Endodermal cell (in vitro differentiated cells): ENCODE data around the gene RNF130. TPM values are rescaled to one million over a fixed set of nuclear protein-coding genes. Genes with fewer than 3 reads are reported as not detected.

Experiments used
- DNase-seq: peaks from one replicate; pipeline ENCODE4 v3.0.0-alpha.2; 2017
- H3K27ac ChIP-seq: 2 replicates; pipeline ENCODE4 v1.5.1; 2013; ENCODE audit warnings: mild to moderate bottlenecking, low read depth, low read length, moderate library complexity
- H3K27me3 ChIP-seq: 2 replicates; pipeline ENCODE4 v1.6.1; 2013; ENCODE audit warnings: mild to moderate bottlenecking, low read length, moderate library complexity; ENCODE audit not compliant: insufficient read depth, control insufficient read depth, poor library complexity, severe bottlenecking
- H3K36me3 ChIP-seq: 2 replicates; pipeline ENCODE4 v1.7.0; 2013; ENCODE audit warnings: mild to moderate bottlenecking, low read length, moderate library complexity; ENCODE audit not compliant: control insufficient read depth, insufficient read depth
- H3K4me1 ChIP-seq: one replicate; pipeline ENCODE4 v1.7.0; 2013; ENCODE audit warnings: low read length; ENCODE audit not compliant: control insufficient read depth, insufficient read depth
- H3K4me3 ChIP-seq: 2 replicates; pipeline ENCODE4 v1.5.1; 2013; ENCODE audit warnings: mild to moderate bottlenecking, low read length, moderate library complexity
- H3K9ac ChIP-seq: 2 replicates; pipeline ENCODE4 v1.6.1; 2013; ENCODE audit warnings: mild to moderate bottlenecking, low read length, moderate library complexity; ENCODE audit not compliant: poor library complexity, severe bottlenecking; ENCODE audit errors: extremely low read depth
- H3K9me3 ChIP-seq: 2 replicates; pipeline ENCODE4 v1.6.1; 2013; ENCODE audit warnings: mild to moderate bottlenecking, low read length, moderate library complexity; ENCODE audit not compliant: control insufficient read depth
- H3K27ac Mint-ChIP-seq: 2 replicates; pipeline ENCODE4 v1.8.0; 2020; ENCODE audit warnings: mixed read lengths
- H3K27me3 Mint-ChIP-seq: 2 replicates; pipeline ENCODE4 v1.8.0; 2021; ENCODE audit warnings: mild to moderate bottlenecking, mixed read lengths; ENCODE audit not compliant: insufficient read depth
- H3K36me3 Mint-ChIP-seq: 2 replicates; pipeline ENCODE4 v1.8.0; 2020; ENCODE audit warnings: low read depth, mixed read lengths
- H3K4me1 Mint-ChIP-seq: 2 replicates; pipeline ENCODE4 v1.8.0; 2020; ENCODE audit warnings: mixed read lengths
- H3K4me3 Mint-ChIP-seq: 2 replicates; pipeline ENCODE4 v1.8.0; 2020; ENCODE audit warnings: mild to moderate bottlenecking, moderate library complexity, mixed read lengths
- H3K9me3 Mint-ChIP-seq: 2 replicates; pipeline ENCODE4 v1.8.0; 2020; ENCODE audit warnings: mild to moderate bottlenecking, mixed read lengths
- CTCF ChIP-seq: fragments of 200-600 bp; sonication (generic); conservative IDR thresholded peaks from 2 replicates; pipeline ENCODE4 v1.5.0; 2021; ENCODE audit warnings: antibody characterized with exemption, mild to moderate bottlenecking
- WGBS, 2 experiments: methylation state at CpG; one replicate each; pipeline versions ENCODE4 v1.1.5 to v1.1.7; 2013; ENCODE audit warnings: missing lambda C conversion rate in 2 of 2, mixed read lengths in 1 of 2; ENCODE audit not compliant: insufficient coverage in 1 of 2, insufficient read length in 1 of 2; 5-methylcytosine and 5-hydroxymethylcytosine counted together
- total RNA-seq, 2 donors: library from RNA; stranded (reverse); fragmentation: NEBNext Ultra II Directional in 1 of 2; extraction: Animal tissue kit (Norgen Biotek cat#: 25700) in 1 of 2; gene quantifications; 2 replicates in 1 of 2; 3 replicates in 1 of 2; pipeline ENCODE4 v1.2.1, GENCODE V29; 2021

Gene RNF130
- total RNA-seq, 2 donors from 2014 or later = 64.7 to 74.4 TPM

GRCh38 chr5:180050121-180050940, 21.2 kb downstream of the RNF130 start:
- no peak overlapping the region for H3K27ac Mint-ChIP-seq
- no peak overlapping the region for H3K4me3 Mint-ChIP-seq
- H3K27me3 Mint-ChIP-seq = no peaks in the 10 kb centered on the region
- H3K4me1 ChIP-seq = peaks cover 14% of the 10 kb centered on the region
- H3K9ac ChIP-seq = no peak overlapping the region
- DNase-seq = no peak
- TF ChIP-seq CTCF = no peak
- H3K27ac ChIP-seq = no peak overlapping the region
- H3K4me3 ChIP-seq = no peak overlapping the region
- peaks cover 35% of the 10 kb centered on the region for H3K4me1 Mint-ChIP-seq
- peaks cover 22% of the 10 kb centered on the region for H3K9me3 ChIP-seq
- no peaks in the 10 kb centered on the region for H3K27me3 ChIP-seq
- H3K36me3 Mint-ChIP-seq = peaks cover 25% of the 10 kb centered on the region
- H3K36me3 ChIP-seq = peaks cover 36% of the 10 kb centered on the region
- 62 to 86% methylated on average over 9 of the region's 9 CpGs for WGBS, 2 experiments
- H3K9me3 Mint-ChIP-seq = peaks cover 27% of the 10 kb centered on the region

DNA sequence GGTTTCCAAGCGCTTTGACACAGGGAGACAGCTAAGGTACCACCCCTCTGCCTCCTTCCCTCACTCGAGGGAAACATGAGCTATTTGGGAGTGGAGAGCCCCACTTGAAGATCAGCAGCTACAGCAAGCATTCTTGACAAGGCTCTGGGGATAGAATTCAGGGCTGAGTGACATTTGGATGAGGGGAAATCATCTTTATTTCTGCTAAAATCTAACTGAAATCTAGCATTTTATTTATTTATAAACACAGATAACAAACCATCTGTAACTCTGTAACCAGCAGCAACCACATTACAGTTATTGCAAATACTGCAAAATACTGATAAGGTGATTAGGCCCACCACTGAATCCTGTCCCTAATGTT, 22.4 kb downstream of the RNF130 start:
- Mint-ChIP-seq H3K4me1 (peaks cover 30% of the 10 kb centered on the region), H3K9me3 (peaks cover 34% of the 10 kb centered on the region), H3K27me3 (no peaks in the 10 kb centered on the region), H3K36me3 (peaks cover 32% of the 10 kb centered on the region), H3K27ac (no peak overlapping the region), H3K4me3 (no peak overlapping the region)
- H3K9me3 ChIP-seq = peaks cover 30% of the 10 kb centered on the region
- H3K4me1 ChIP-seq = peaks cover 14% of the 10 kb centered on the region
- TF ChIP-seq CTCF = no peak
- H3K9ac ChIP-seq = no peak overlapping the region
- H3K36me3 ChIP-seq = peaks cover 42% of the 10 kb centered on the region
- no peak for DNase-seq
- H3K27me3 ChIP-seq = no peaks in the 10 kb centered on the region
- WGBS, 2 experiments = 67% methylated on average over 2 of the region's 2 CpGs; no CpG with 5 or more reads in 1 of the 2 experiments
- no peak overlapping the region for H3K4me3 ChIP-seq
- H3K27ac ChIP-seq = no peak overlapping the region

GRCh38 chr5:180047667-180048066, 23.9 kb downstream of the RNF130 start:
- TF ChIP-seq CTCF = no peak
- H3K4me3 ChIP-seq = no peak overlapping the region
- H3K27ac ChIP-seq = no peak overlapping the region
- no peak for DNase-seq
- no peak overlapping the region for H3K27ac Mint-ChIP-seq
- peaks cover 34% of the 10 kb centered on the region for H3K9me3 Mint-ChIP-seq
- H3K4me1 Mint-ChIP-seq = peaks cover 25% of the 10 kb centered on the region
- peaks cover 30% of the 10 kb centered on the region for H3K9me3 ChIP-seq
- H3K27me3 ChIP-seq = no peaks in the 10 kb centered on the region
- peaks cover 8% of the 10 kb centered on the region for H3K4me1 ChIP-seq
- no peak overlapping the region for H3K9ac ChIP-seq
- H3K36me3 Mint-ChIP-seq = peaks cover 37% of the 10 kb centered on the region
- WGBS, 2 experiments = 93 to 97% methylated on average over 8 of the region's 8 CpGs
- H3K27me3 Mint-ChIP-seq = no peaks in the 10 kb centered on the region
- H3K36me3 ChIP-seq = peaks cover 42% of the 10 kb centered on the region
- H3K4me3 Mint-ChIP-seq = no peak overlapping the region
